ENCODE results near the gene GAPDHS. TPM values are rescaled to one million over a fixed set of nuclear protein-coding genes. Genes with fewer than 3 reads are reported as not detected.

Gene GAPDHS
- total RNA-seq, 1 experiment from 2014 or later, result not detected

DNA sequence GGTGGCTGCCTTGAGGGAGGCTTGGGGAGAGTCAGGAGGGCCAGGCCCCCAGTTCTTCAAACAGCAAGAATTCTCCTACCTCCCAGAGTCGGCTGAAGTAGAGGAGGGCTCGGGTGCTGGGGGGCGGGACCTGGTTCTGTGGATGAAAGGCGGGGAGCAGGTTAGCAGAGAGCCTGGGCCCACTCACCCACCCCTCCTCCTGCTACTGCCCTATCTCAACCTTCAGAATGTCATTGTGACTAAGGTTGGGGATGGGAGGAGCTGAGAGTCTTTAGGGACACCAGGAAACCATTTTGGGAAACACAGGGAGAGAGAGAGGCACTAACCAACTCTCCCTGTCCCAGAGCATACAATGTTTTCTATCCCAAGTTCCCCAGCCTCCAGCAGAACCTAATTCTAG is 30.5 kb upstream of the GAPDHS start:
- in situ Hi-C loops (cut with HindIII; ENCODE audit: low pct_unique_long_range_greater_than_20kb, low sequenced_read_pairs) (no loop called here), intact Hi-C loops (cut with micrococcal nuclease; ENCODE audit: unreplicated experiment) (no loop called here)
- ATAC-seq, result no peak
- H3K36me3 ChIP-seq (ENCODE audit: control insufficient read depth, insufficient read depth, low read length), result no peaks in the 10 kb centered on the region
- H3K4me1 ChIP-seq (ENCODE audit: control insufficient read depth, insufficient read depth, low read length), result no peaks in the 10 kb centered on the region
- H3K4me3 ChIP-seq (ENCODE audit: low read depth in 2 of 2, low read length in 2 of 2), result no peak overlapping the region
- ChIA-PET CTCF (no interaction called here), POLR2A (no interaction called here)
- DNase-seq (ENCODE audit: low read depth, low spot score), result no peak
- no peaks in the 10 kb centered on the region for H3K9me3 ChIP-seq (ENCODE audit: control insufficient read depth, insufficient read depth, low read depth, low read length)
- peaks cover 4% of the 10 kb centered on the region; the same call in 1 of the 2 replicates for H3K27me3 ChIP-seq (ENCODE audit: control insufficient read depth, insufficient read depth, low read length)
- no peak overlapping the region for H3K27ac ChIP-seq (ENCODE audit: low read length)
- BruUV-seq (replicated peaks), result no TSS peak
- no peak for TF ChIP-seq TCF7L2 (IDR thresholded peaks at IDR 0.05; ENCODE audit: low read depth, low read length)
- TF ChIP-seq, protein P1, sequence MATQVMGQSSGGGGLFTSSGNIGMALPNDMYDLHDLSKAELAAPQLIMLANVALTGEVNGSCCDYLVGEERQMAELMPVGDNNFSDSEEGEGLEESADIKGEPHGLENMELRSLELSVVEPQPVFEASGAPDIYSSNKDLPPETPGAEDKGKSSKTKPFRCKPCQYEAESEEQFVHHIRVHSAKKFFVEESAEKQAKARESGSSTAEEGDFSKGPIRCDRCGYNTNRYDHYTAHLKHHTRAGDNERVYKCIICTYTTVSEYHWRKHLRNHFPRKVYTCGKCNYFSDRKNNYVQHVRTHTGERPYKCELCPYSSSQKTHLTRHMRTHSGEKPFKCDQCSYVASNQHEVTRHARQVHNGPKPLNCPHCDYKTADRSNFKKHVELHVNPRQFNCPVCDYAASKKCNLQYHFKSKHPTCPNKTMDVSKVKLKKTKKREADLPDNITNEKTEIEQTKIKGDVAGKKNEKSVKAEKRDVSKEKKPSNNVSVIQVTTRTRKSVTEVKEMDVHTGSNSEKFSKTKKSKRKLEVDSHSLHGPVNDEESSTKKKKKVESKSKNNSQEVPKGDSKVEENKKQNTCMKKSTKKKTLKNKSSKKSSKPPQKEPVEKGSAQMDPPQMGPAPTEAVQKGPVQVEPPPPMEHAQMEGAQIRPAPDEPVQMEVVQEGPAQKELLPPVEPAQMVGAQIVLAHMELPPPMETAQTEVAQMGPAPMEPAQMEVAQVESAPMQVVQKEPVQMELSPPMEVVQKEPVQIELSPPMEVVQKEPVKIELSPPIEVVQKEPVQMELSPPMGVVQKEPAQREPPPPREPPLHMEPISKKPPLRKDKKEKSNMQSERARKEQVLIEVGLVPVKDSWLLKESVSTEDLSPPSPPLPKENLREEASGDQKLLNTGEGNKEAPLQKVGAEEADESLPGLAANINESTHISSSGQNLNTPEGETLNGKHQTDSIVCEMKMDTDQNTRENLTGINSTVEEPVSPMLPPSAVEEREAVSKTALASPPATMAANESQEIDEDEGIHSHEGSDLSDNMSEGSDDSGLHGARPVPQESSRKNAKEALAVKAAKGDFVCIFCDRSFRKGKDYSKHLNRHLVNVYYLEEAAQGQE (IDR thresholded peaks at IDR 0.05; ENCODE audit: insufficient read depth in 1 of 2, low read depth in 2 of 2, low read length in 1 of 2), result no peak
- no peak for TF ChIP-seq POLR2AphosphoS5 (IDR thresholded peaks at IDR 0.05; ENCODE audit: low read depth, low read length)
- TF ChIP-seq, protein P2, sequence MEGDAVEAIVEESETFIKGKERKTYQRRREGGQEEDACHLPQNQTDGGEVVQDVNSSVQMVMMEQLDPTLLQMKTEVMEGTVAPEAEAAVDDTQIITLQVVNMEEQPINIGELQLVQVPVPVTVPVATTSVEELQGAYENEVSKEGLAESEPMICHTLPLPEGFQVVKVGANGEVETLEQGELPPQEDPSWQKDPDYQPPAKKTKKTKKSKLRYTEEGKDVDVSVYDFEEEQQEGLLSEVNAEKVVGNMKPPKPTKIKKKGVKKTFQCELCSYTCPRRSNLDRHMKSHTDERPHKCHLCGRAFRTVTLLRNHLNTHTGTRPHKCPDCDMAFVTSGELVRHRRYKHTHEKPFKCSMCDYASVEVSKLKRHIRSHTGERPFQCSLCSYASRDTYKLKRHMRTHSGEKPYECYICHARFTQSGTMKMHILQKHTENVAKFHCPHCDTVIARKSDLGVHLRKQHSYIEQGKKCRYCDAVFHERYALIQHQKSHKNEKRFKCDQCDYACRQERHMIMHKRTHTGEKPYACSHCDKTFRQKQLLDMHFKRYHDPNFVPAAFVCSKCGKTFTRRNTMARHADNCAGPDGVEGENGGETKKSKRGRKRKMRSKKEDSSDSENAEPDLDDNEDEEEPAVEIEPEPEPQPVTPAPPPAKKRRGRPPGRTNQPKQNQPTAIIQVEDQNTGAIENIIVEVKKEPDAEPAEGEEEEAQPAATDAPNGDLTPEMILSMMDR (IDR thresholded peaks at IDR 0.05), result no peak
- TF ChIP-seq SIN3A (IDR thresholded peaks at IDR 0.05; ENCODE audit: borderline replicate concordance, insufficient read depth, low read depth, low read length), result no peak

DNA sequence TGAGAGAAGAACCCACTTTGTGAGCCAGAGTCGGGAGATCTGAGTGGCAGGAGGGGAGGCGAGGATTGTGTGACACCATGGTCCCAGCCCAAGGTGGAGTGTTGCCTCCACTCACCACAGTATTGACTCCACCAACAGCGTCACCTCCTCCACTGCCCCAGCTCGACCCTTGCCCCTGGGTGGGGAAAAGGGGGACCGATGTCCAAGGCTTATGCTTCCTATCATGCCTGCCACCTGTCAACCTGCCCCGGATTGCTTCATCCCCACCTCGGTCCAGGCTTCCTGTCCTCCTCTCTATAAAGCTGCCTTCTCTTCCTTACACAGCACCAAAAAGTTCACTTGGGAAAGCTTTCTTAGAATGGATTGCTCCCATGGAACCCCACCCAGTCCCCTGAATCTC is 27.2 kb upstream of the GAPDHS start:
- no TSS peak for BruUV-seq (replicated peaks)
- DNase-seq (ENCODE audit: low read depth, low spot score) (no peak), ATAC-seq (no peak)
- POLR2A ChIA-PET, result interaction anchor here (0.5 kb wide), 1 partner anchor 21 kb away, joined by 9 read pairs; no protein-coding TSS in a partner anchor
- H3K36me3 ChIP-seq (ENCODE audit: control insufficient read depth, insufficient read depth, low read length), result no peaks in the 10 kb centered on the region; the same call in 1 of the 2 replicates
- in situ Hi-C loops (cut with HindIII; ENCODE audit: low pct_unique_long_range_greater_than_20kb, low sequenced_read_pairs) (no loop called here), intact Hi-C loops (cut with micrococcal nuclease; ENCODE audit: unreplicated experiment) (no loop called here)
- peaks cover 20% of the 10 kb centered on the region for H3K27me3 ChIP-seq (ENCODE audit: control insufficient read depth, insufficient read depth, low read length)
- TF ChIP-seq, protein P2 (IDR thresholded peaks at IDR 0.05), result no peak
- TF ChIP-seq SIN3A (IDR thresholded peaks at IDR 0.05; ENCODE audit: borderline replicate concordance, insufficient read depth, low read depth, low read length) (no peak), TCF7L2 (IDR thresholded peaks at IDR 0.05; ENCODE audit: low read depth, low read length) (no peak)
- TF ChIP-seq, protein P1 (IDR thresholded peaks at IDR 0.05; ENCODE audit: insufficient read depth in 1 of 2, low read depth in 2 of 2, low read length in 1 of 2), result no peak
- no peaks in the 10 kb centered on the region for H3K9me3 ChIP-seq (ENCODE audit: control insufficient read depth, insufficient read depth, low read depth, low read length)
- H3K4me1 ChIP-seq (ENCODE audit: control insufficient read depth, insufficient read depth, low read length), result 0 out of 2 replicates have a peak, but pooled peaks cover 5% of the 10 kb centered on the region
- no peak overlapping the region for H3K27ac ChIP-seq (ENCODE audit: low read length)
- CTCF ChIA-PET, result interaction anchor here (2.7 kb wide), 1 partner anchor 11 kb away, joined by 11 read pairs; no protein-coding TSS in a partner anchor
- no peak overlapping the region for H3K4me3 ChIP-seq (ENCODE audit: low read depth in 2 of 2, low read length in 2 of 2)

Measured in Panc1 (cell line).